WERI-Rb-1 (cell line): ENCODE data around the gene MYRIP.
"Not testable (repeated sequence)": the region's sequence is repeated elsewhere in the genome, so short reads cannot be mapped to it uniquely, and the experiment has no call there.

ENCODE experiments used
- DNase-seq: peaks from one replicate; pipeline ENCODE4 v3.0.0-alpha.2; 2020
- H3K27ac ChIP-seq: fragments of 250-450 bp; sonication (Bioruptor Pico); 2 replicates; pipeline ENCODE4 v1.5.1; 2020; ENCODE audit warnings: mild to moderate bottlenecking, moderate library complexity
- H3K27me3 ChIP-seq: fragments of 250-450 bp; sonication (Bioruptor Pico); 2 replicates; pipeline ENCODE4 v1.5.1; 2021; ENCODE audit warnings: mild to moderate bottlenecking, low read depth, moderate library complexity; ENCODE audit not compliant: insufficient read depth, severe bottlenecking
- H3K36me3 ChIP-seq: fragments of 250-450 bp; sonication (Bioruptor Pico); 2 replicates; pipeline ENCODE4 v1.5.1; 2020; ENCODE audit warnings: mild to moderate bottlenecking, moderate library complexity
- H3K4me3 ChIP-seq: 2 replicates; pipeline ENCODE4 v1.5.1; 2011; ENCODE audit warnings: low read depth, mild to moderate bottlenecking, control low read depth, low read length
- H3K9me3 ChIP-seq: fragments of 250-450 bp; sonication (Bioruptor Pico); 2 replicates; pipeline ENCODE4 v1.5.1; 2021; ENCODE audit warnings: mild to moderate bottlenecking, moderate library complexity; ENCODE audit not compliant: severe bottlenecking
- TF ChIP-seq, protein P1 (sequence below): IDR thresholded peaks from 2 replicates; pipeline ENCODE4 v1.5.1; 2011; ENCODE audit warnings: low read depth, mild to moderate bottlenecking, control low read depth, inconsistent platforms, low read length

The MYRIP gene

GRCh38 chr3:40057077-40057476 lies 247.7 kb downstream of the MYRIP start:
- no peaks in the 10 kb centered on the region for H3K27me3 ChIP-seq
- H3K9me3 ChIP-seq = no peaks in the 10 kb centered on the region
- no peak overlapping the region for H3K27ac ChIP-seq
- no peaks in the 10 kb centered on the region for H3K36me3 ChIP-seq
- no peak for DNase-seq
- H3K4me3 ChIP-seq = no peak overlapping the region
- TF ChIP-seq, protein P1, sequence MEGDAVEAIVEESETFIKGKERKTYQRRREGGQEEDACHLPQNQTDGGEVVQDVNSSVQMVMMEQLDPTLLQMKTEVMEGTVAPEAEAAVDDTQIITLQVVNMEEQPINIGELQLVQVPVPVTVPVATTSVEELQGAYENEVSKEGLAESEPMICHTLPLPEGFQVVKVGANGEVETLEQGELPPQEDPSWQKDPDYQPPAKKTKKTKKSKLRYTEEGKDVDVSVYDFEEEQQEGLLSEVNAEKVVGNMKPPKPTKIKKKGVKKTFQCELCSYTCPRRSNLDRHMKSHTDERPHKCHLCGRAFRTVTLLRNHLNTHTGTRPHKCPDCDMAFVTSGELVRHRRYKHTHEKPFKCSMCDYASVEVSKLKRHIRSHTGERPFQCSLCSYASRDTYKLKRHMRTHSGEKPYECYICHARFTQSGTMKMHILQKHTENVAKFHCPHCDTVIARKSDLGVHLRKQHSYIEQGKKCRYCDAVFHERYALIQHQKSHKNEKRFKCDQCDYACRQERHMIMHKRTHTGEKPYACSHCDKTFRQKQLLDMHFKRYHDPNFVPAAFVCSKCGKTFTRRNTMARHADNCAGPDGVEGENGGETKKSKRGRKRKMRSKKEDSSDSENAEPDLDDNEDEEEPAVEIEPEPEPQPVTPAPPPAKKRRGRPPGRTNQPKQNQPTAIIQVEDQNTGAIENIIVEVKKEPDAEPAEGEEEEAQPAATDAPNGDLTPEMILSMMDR = no peak

- H3K27ac ChIP-seq = no peak overlapping the region
- H3K4me3 ChIP-seq = no peak overlapping the region
- H3K9me3 ChIP-seq = no peaks in the 10 kb centered on the region
- no peak for DNase-seq
- TF ChIP-seq, protein P1 = no peak
- no peaks in the 10 kb centered on the region for H3K36me3 ChIP-seq
- H3K27me3 ChIP-seq = no peaks in the 10 kb centered on the region
Measured at GRCh38 chr3:40057786-40058185, 248.4 kb downstream of the MYRIP start.

GRCh38 chr3:40068636-40069035 lies 259.2 kb downstream of the MYRIP start:
- Histone ChIP-seq H3K9me3 (no peaks in the 10 kb centered on the region), H3K27me3 (no peaks in the 10 kb centered on the region), H3K36me3 (no peaks in the 10 kb centered on the region), H3K27ac (no peak overlapping the region), H3K4me3 (no peak overlapping the region)
- TF ChIP-seq, protein P1 = no peak
- DNase-seq = no peak

DNA sequence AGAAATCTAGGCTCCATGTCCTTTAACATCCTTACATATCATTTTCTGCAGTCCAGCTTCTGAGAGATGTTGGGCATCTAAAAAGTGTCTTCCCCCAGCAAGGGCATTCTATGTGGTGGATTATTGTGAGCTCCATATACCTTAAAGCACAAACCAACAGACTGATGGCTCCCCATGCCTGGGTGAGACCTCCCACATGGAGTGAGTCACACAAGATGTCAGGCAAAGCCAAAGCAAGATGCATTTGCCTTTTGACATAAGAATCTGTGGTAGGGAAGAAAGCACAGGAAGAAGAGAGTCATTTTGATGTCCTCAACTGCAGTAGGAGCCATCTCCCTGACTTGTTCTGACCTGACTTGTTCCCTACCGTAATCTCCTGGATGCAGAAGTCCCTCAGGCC lies 261.4 kb downstream of the MYRIP start:
- Histone ChIP-seq H3K27me3 (no peaks in the 10 kb centered on the region), H3K36me3 (no peaks in the 10 kb centered on the region), H3K27ac (no peak overlapping the region), H3K9me3 (no peaks in the 10 kb centered on the region), H3K4me3 (no peak overlapping the region)
- DNase-seq = no peak
- TF ChIP-seq, protein P1 = no peak

DNA sequence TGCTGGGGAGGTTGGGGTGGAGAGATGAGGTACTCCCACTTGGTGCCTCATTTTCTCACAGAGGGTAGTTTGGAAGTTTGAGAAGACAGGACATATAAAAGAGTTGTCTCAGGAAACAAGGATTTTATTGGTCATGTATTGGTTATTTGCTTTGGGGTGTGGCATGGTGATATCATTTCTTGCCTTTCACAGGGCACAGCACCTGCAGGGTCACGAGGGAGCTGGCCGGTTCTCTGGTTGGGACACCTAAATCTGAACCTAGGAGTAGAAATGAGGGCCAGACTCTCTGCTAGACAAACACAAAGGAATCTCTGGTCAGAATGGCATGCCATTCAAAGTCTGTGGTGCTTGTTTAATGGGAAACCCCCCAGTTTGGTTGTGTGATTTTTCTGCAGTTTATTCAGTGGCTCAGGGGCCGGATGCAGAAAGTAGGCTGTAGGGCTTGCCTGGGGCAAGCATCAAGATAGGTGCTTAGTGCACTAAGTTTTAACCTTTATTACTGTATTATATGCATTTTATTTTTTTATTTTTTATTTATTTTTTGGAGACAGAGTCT lies 262.4 kb downstream of the MYRIP start:
- H3K27ac ChIP-seq = no peak overlapping the region
- no peaks in the 10 kb centered on the region for H3K36me3 ChIP-seq
- H3K9me3 ChIP-seq = no peaks in the 10 kb centered on the region
- DNase-seq = no peak
- TF ChIP-seq, protein P1 = no peak
- H3K4me3 ChIP-seq = no peak overlapping the region
- H3K27me3 ChIP-seq = no peaks in the 10 kb centered on the region

GRCh38 chr3:40073310-40074007 lies 264.1 kb downstream of the MYRIP start:
- no peak overlapping the region for H3K27ac ChIP-seq
- H3K36me3 ChIP-seq = no peaks in the 10 kb centered on the region
- no peak overlapping the region for H3K4me3 ChIP-seq
- TF ChIP-seq, protein P1 = peak; percentile 31
- H3K27me3 ChIP-seq = no peaks in the 10 kb centered on the region
- no peaks in the 10 kb centered on the region for H3K9me3 ChIP-seq
- no peak for DNase-seq

DNA sequence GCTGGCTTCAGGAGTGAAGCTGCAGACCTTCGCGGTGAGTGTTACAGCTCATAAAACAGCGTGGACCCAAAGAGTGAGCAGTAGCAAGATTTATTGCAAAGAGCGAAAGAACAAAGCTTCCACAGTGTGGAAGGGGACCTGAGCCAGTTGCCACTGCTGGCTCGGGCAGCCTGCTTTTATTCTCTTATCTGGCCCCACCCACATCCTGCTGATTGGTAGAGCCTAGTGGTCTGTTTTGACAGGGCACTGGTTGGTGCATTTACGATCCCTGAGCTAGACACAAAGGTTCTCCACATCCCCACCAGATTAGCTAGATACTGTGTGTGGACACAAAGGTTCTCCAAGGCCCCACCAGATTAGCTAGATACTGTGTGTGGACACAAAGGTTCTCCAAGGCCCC lies 267.7 kb downstream of the MYRIP start:
- H3K36me3 ChIP-seq, H3K4me3 ChIP-seq, H3K9me3 ChIP-seq, H3K27ac ChIP-seq, DNase-seq, H3K27me3 ChIP-seq: not testable (repeated sequence)

GRCh38 chr3:40077828-40078492 lies 268.6 kb downstream of the MYRIP start:
- H3K27me3 ChIP-seq, H3K27ac ChIP-seq, H3K4me3 ChIP-seq, H3K9me3 ChIP-seq, H3K36me3 ChIP-seq, DNase-seq: not testable (repeated sequence)
